IMR-90 (cell line): ENCODE results near the gene FTO.

Experiments used
- CEBPB ChIP-seq: IDR thresholded peaks from 2 replicates; pipeline ENCODE4 v1.6.1; 2012; ENCODE audit warnings: low read depth, low read length, improper control_type of control experiment
- CTCF ChIP-seq: conservative IDR thresholded peaks from 2 replicates; pipeline ENCODE4 v1.5.1; 2012; ENCODE audit warnings: mild to moderate bottlenecking, low read depth, low read length, improper control_type of control experiment
- MXI1 ChIP-seq: IDR thresholded peaks from 2 replicates; pipeline ENCODE4 v1.6.1; 2012; ENCODE audit warnings: low read depth, mild to moderate bottlenecking, low read length, moderate library complexity, borderline replicate concordance
- NFE2L2 ChIP-seq: fragments of 150-350 bp; IDR thresholded peaks from 2 replicates; pipeline ENCODE4 v1.6.1; 2016; ENCODE audit warnings: low read depth, mild to moderate bottlenecking, low read length
- POLR2A ChIP-seq: IDR thresholded peaks from 2 replicates; pipeline ENCODE4 v1.6.1; 2012; ENCODE audit warnings: mild to moderate bottlenecking, low read depth, low read length
- RAD21 ChIP-seq: IDR thresholded peaks from 2 replicates; pipeline ENCODE4 v1.6.1; 2012; ENCODE audit warnings: low read length, improper control_type of control experiment
- RCOR1 ChIP-seq: IDR thresholded peaks from 2 replicates; pipeline ENCODE4 v1.6.1; 2012; ENCODE audit warnings: mild to moderate bottlenecking, low read length, improper control_type of control experiment; ENCODE audit not compliant: insufficient replicate concordance
- TF ChIP-seq, protein P1 (sequence below): fragments of 150-350 bp; IDR thresholded peaks from 2 replicates; pipeline ENCODE4 v1.6.1; 2016; ENCODE audit warnings: low read depth, mild to moderate bottlenecking, low read length, moderate library complexity, borderline replicate concordance

GRCh38 chr16:53785044-53785443, 81.1 kb downstream of the FTO start:
- TF ChIP-seq CTCF (no peak), CEBPB (no peak), NFE2L2 (no peak), RCOR1 (no peak), POLR2A (no peak), MXI1 (no peak), RAD21 (no peak)
- TF ChIP-seq, protein P1, sequence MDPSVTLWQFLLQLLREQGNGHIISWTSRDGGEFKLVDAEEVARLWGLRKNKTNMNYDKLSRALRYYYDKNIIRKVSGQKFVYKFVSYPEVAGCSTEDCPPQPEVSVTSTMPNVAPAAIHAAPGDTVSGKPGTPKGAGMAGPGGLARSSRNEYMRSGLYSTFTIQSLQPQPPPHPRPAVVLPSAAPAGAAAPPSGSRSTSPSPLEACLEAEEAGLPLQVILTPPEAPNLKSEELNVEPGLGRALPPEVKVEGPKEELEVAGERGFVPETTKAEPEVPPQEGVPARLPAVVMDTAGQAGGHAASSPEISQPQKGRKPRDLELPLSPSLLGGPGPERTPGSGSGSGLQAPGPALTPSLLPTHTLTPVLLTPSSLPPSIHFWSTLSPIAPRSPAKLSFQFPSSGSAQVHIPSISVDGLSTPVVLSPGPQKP, result no peak
